ENCODE results near the gene LRRC61.
"Not testable (repeated sequence)": the region's sequence is repeated elsewhere in the genome, so short reads cannot be mapped to it uniquely, and the experiment has no call there.

Gene LRRC61

GRCh38 chr7:150322833-150323681 is at the start of gene LRRC61, which contains the start of gene ACTR3C:
Gene LRRC61 (plus strand): TSS chr7:150323355. CDS start chr7:150336862, 13,507 bp downstream.
Gene ACTR3C (minus strand): TSS chr7:150323545. CDS start chr7:150295296, 28,249 bp downstream.
- DNase-seq (ENCODE audit: low read depth) = peak; percentile 56

GRCh38 chr7:150276132-150276695 is 46.9 kb upstream of the LRRC61 start:
- DNase-seq (ENCODE audit: low read depth) = not testable (repeated sequence)

- DNase-seq (ENCODE audit: low read depth) = not testable (repeated sequence)
Observed at GRCh38 chr7:150278383-150278782, 44.8 kb upstream of the LRRC61 start.

GRCh38 chr7:150281681-150282403 is 41.3 kb upstream of the LRRC61 start:
- not testable (repeated sequence) for DNase-seq (ENCODE audit: low read depth)

- not testable (repeated sequence) for DNase-seq (ENCODE audit: low read depth)
Observed at GRCh38 chr7:150283111-150283510, 40.0 kb upstream of the LRRC61 start.

GRCh38 chr7:150283608-150284007 is 39.5 kb upstream of the LRRC61 start:
- not testable (repeated sequence) for DNase-seq (ENCODE audit: low read depth)

GRCh38 chr7:150285849-150286754 is 37.1 kb upstream of the LRRC61 start:
- not testable (repeated sequence) for DNase-seq (ENCODE audit: low read depth)

GRCh38 chr7:150287815-150288214 is 35.3 kb upstream of the LRRC61 start:
- DNase-seq (ENCODE audit: low read depth) = not testable (repeated sequence)

GRCh38 chr7:150288816-150289215 is 34.3 kb upstream of the LRRC61 start:
- not testable (repeated sequence) for DNase-seq (ENCODE audit: low read depth)

- DNase-seq (ENCODE audit: low read depth) = not testable (repeated sequence)
Observed at GRCh38 chr7:150290317-150290716, 32.8 kb upstream of the LRRC61 start.

- DNase-seq (ENCODE audit: low read depth) = not testable (repeated sequence)
Observed at GRCh38 chr7:150295027-150295426, 28.1 kb upstream of the LRRC61 start.

- DNase-seq (ENCODE audit: low read depth) = not testable (repeated sequence)
Observed at GRCh38 chr7:150295614-150296013, 27.5 kb upstream of the LRRC61 start.

GRCh38 chr7:150296802-150297201 is 26.4 kb upstream of the LRRC61 start:
- not testable (repeated sequence) for DNase-seq (ENCODE audit: low read depth)

GRCh38 chr7:150297978-150298377 is 25.2 kb upstream of the LRRC61 start:
- not testable (repeated sequence) for DNase-seq (ENCODE audit: low read depth)

- DNase-seq (ENCODE audit: low read depth) = not testable (repeated sequence)
Observed at GRCh38 chr7:150302908-150303310, 20.2 kb upstream of the LRRC61 start.

- not testable (repeated sequence) for DNase-seq (ENCODE audit: low read depth)
Observed at GRCh38 chr7:150304499-150305258, 18.5 kb upstream of the LRRC61 start.

- not testable (repeated sequence) for DNase-seq (ENCODE audit: low read depth)
Observed at GRCh38 chr7:150305259-150305902, 17.8 kb upstream of the LRRC61 start.

- DNase-seq (ENCODE audit: low read depth) = not testable (repeated sequence)
Observed at GRCh38 chr7:150305903-150306284, 17.3 kb upstream of the LRRC61 start.

- DNase-seq (ENCODE audit: low read depth) = not testable (repeated sequence)
Observed at GRCh38 chr7:150306377-150306776, 16.8 kb upstream of the LRRC61 start.

- no peak for DNase-seq (ENCODE audit: low read depth)
Observed at GRCh38 chr7:150307129-150307528, 16.0 kb upstream of the LRRC61 start.
